ENCODE data around the gene ARHGAP24. TPM values are rescaled to one million over a fixed set of nuclear protein-coding genes. Genes with fewer than 3 reads are reported as not detected.

Gene ARHGAP24
- total and polyA plus RNA-seq, 2 of the 13 experiments (the other 11 are each of a cell fraction or from before 2014, with no cell fraction given), result 0.07 to 0.55 TPM

GRCh38 chr4:85720735-85721134, 245.8 kb downstream of the ARHGAP24 start:
- in situ Hi-C loops (cut with HindIII; ENCODE audit: extremely low pct_ligation_motif_present, low pct_unique_long_range_greater_than_20kb) (no loop called here), intact Hi-C loops (cut with micrococcal nuclease; ENCODE audit: unreplicated experiment) (no loop called here)
- POLR2A ChIA-PET, result no interaction called here
- no peak overlapping the region for H2AFZ ChIP-seq (ENCODE audit: low read length)
- no peaks in the 10 kb centered on the region for H3K36me3 ChIP-seq (replicated peaks in 1 of 2; ENCODE audit: control insufficient read depth in 1 of 2, insufficient read depth in 2 of 2, low read length in 2 of 2)
- H3K79me2 ChIP-seq (ENCODE audit: insufficient read depth, low read length), result no peaks in the 10 kb centered on the region
- CTCF ChIA-PET (ENCODE audit: low intra/inter-chr PET ratio, low total read pairs), result no interaction called here
- BruUV-seq (replicated peaks), result no TSS peak
- H3K9ac ChIP-seq (ENCODE audit: insufficient read depth, low read depth, low read length), result no peak overlapping the region
- no peaks in the 10 kb centered on the region for H3K4me1 ChIP-seq (ENCODE audit: insufficient read depth, low read length)
- H4K20me1 ChIP-seq (ENCODE audit: insufficient read depth, low read length), result no peaks in the 10 kb centered on the region
- H3K27me3 ChIP-seq (ENCODE audit: control insufficient read depth in 1 of 2, insufficient read depth in 2 of 2, low read length in 2 of 2), result no peaks in the 10 kb centered on the region
- no peak overlapping the region for H3K4me3 ChIP-seq (replicated peaks in 1 of 3; ENCODE audit: insufficient read depth in 1 of 3, low read depth in 2 of 3, low read length in 3 of 3)
- no peak overlapping the region for H3K4me2 ChIP-seq (ENCODE audit: low read depth, low read length)
- DNase-seq (ENCODE audit: low spot score) (peak; percentile 7), ATAC-seq (no peak), FAIRE-seq (no peak)
- peak; percentile 35; the same call in 1 of the 2 replicates for TF ChIP-seq FOSL2 (CRISPR knock-in tag; IDR thresholded peaks at IDR 0.05)
- TF ChIP-seq FUBP1 (CRISPR knock-in tag; IDR thresholded peaks at IDR 0.05; ENCODE audit: borderline replicate concordance), result no peak
- H3K9me3 ChIP-seq (ENCODE audit: low read length), result no peaks in the 10 kb centered on the region
- 6% methylated on average over 3 of the region's 3 CpGs for WGBS (ENCODE audit: low lambda C conversion rate)
- H3K27ac ChIP-seq (ENCODE audit: extremely low read length, insufficient read depth, low read length), result no peak overlapping the region

- no TSS peak for BruUV-seq (replicated peaks)
- ATAC-seq, result no peak
- H2AFZ ChIP-seq (ENCODE audit: low read length), result no peak overlapping the region
- H3K27me3 ChIP-seq (ENCODE audit: control insufficient read depth in 1 of 2, insufficient read depth in 2 of 2, low read length in 2 of 2), result no peaks in the 10 kb centered on the region
- CTCF ChIA-PET (ENCODE audit: low intra/inter-chr PET ratio, low total read pairs), result no interaction called here
- POLR2A ChIA-PET, result no interaction called here
- WGBS (ENCODE audit: low lambda C conversion rate), result 56% methylated on average over 3 of the region's 3 CpGs
- H3K9ac ChIP-seq (ENCODE audit: insufficient read depth, low read depth, low read length), result no peak overlapping the region
- H3K36me3 ChIP-seq (replicated peaks in 1 of 2; ENCODE audit: control insufficient read depth in 1 of 2, insufficient read depth in 2 of 2, low read length in 2 of 2), result no peaks in the 10 kb centered on the region
- no peak overlapping the region for H3K4me2 ChIP-seq (ENCODE audit: low read depth, low read length)
- no peak for FAIRE-seq
- no peaks in the 10 kb centered on the region for H3K4me1 ChIP-seq (ENCODE audit: insufficient read depth, low read length)
- no peak overlapping the region for H3K4me3 ChIP-seq (replicated peaks in 1 of 3; ENCODE audit: insufficient read depth in 1 of 3, low read depth in 2 of 3, low read length in 3 of 3)
- no peaks in the 10 kb centered on the region for H3K79me2 ChIP-seq (ENCODE audit: insufficient read depth, low read length)
- in situ Hi-C loops (cut with HindIII; ENCODE audit: extremely low pct_ligation_motif_present, low pct_unique_long_range_greater_than_20kb) (no loop called here), intact Hi-C loops (cut with micrococcal nuclease; ENCODE audit: unreplicated experiment) (no loop called here)
- H4K20me1 ChIP-seq (ENCODE audit: insufficient read depth, low read length), result no peaks in the 10 kb centered on the region
- H3K27ac ChIP-seq (ENCODE audit: extremely low read length, insufficient read depth, low read length), result no peak overlapping the region
- H3K9me3 ChIP-seq (ENCODE audit: low read length), result no peaks in the 10 kb centered on the region
- DNase-seq (ENCODE audit: low spot score), result no peak
- TF ChIP-seq MXD1 (CRISPR knock-in tag; IDR thresholded peaks at IDR 0.05), result no peak
- TF ChIP-seq ATF4 (CRISPR knock-in tag; IDR thresholded peaks at IDR 0.05), result no peak
- no peak for TF ChIP-seq ZNF501 (CRISPR knock-in tag; IDR thresholded peaks at IDR 0.05)
- TF ChIP-seq MIER2 (CRISPR knock-in tag; IDR thresholded peaks at IDR 0.05), result no peak
- TF ChIP-seq MTA1 (CRISPR knock-in tag; IDR thresholded peaks at IDR 0.05; ENCODE audit: borderline replicate concordance), result no peak
- no peak for TF ChIP-seq ZNF607 (CRISPR knock-in tag; IDR thresholded peaks at IDR 0.05; ENCODE audit: borderline replicate concordance)
- TF ChIP-seq ZFP91 (CRISPR knock-in tag; IDR thresholded peaks at IDR 0.05; ENCODE audit: borderline replicate concordance), result no peak
- no peak for TF ChIP-seq ZNF275 (CRISPR knock-in tag; IDR thresholded peaks at IDR 0.05; ENCODE audit: borderline replicate concordance)
These were observed 247.5 kb downstream of the ARHGAP24 start for GRCh38 chr4:85722401-85722800.

Measured in HepG2 (cell line).